K562 (cell line): ENCODE results near the gene EIF2AK2. TPM values are rescaled to one million over a fixed set of nuclear protein-coding genes. Genes with fewer than 3 reads are reported as not detected.

Experiments used
- ARID4B ChIP-seq: sonication (generic); formaldehyde crosslinking; IDR thresholded peaks from 2 replicates; pipeline ENCODE4 v1.8.0; 2022; ENCODE audit warnings: mild to moderate bottlenecking, missing genetic modification reagents
- ATF7 ChIP-seq: fragments of 450-650 bp; IDR thresholded peaks from 2 replicates; pipeline ENCODE4 v1.7.1; 2014; ENCODE audit warnings: mild to moderate bottlenecking, moderate library complexity
- CBFA2T3 ChIP-seq: fragments of 450-650 bp; IDR thresholded peaks from 2 replicates; pipeline ENCODE4 v1.6.1; 2017
- CBFB ChIP-seq: sonication (generic); formaldehyde crosslinking; IDR thresholded peaks from 2 replicates; pipeline ENCODE4 v1.4.0; 2020; ENCODE audit warnings: mild to moderate bottlenecking, missing genetic modification reagents
- CBX1 ChIP-seq: sonication (generic); IDR thresholded peaks from 2 replicates; pipeline ENCODE4 v1.6.1; 2016; ENCODE audit warnings: antibody characterized with exemption, low read depth, mild to moderate bottlenecking
- CSDE1 ChIP-seq, 2 experiments: fragments of 450-650 bp; IDR thresholded peaks; 2 replicates each; pipeline ENCODE4 v1.6.1; 2016; ENCODE audit warnings: mild to moderate bottlenecking in 1 of 2
- FOXP1 ChIP-seq: sonication (generic); formaldehyde crosslinking; IDR thresholded peaks from 2 replicates; pipeline ENCODE4 v1.8.0; 2022; ENCODE audit warnings: mild to moderate bottlenecking, missing genetic modification reagents
- HMGXB4 ChIP-seq: sonication (generic); formaldehyde crosslinking; IDR thresholded peaks from 2 replicates; pipeline ENCODE4 v1.8.1; 2023; ENCODE audit warnings: mild to moderate bottlenecking, missing genetic modification reagents
- HNRNPK ChIP-seq: fragments of 200-400 bp; formaldehyde crosslinking; IDR thresholded peaks from one replicate; pipeline ENCODE4 v1.6.1; 2018; ENCODE audit warnings: mild to moderate bottlenecking, low read depth, low read length; ENCODE audit not compliant: poor library complexity, severe bottlenecking
- KDM1A ChIP-seq, 2 experiments: fragments of 450-650 bp; IDR thresholded peaks; 2 replicates each; pipeline ENCODE4 v1.6.1; 2016; ENCODE audit warnings: mild to moderate bottlenecking in 2 of 2
- NCOA1 ChIP-seq: fragments of 450-650 bp; IDR thresholded peaks from 2 replicates; pipeline ENCODE4 v1.6.1; 2016; ENCODE audit warnings: low read depth
- NCOA6 ChIP-seq: fragments of 450-650 bp; IDR thresholded peaks from 2 replicates; pipeline ENCODE4 v1.6.1; 2017; ENCODE audit warnings: mild to moderate bottlenecking
- NKRF ChIP-seq: fragments of 450-650 bp; IDR thresholded peaks from 2 replicates; pipeline ENCODE4 v1.6.1; 2016; ENCODE audit warnings: borderline replicate concordance
- PHB ChIP-seq: fragments of 250-450 bp; sonication (Bioruptor Pico); IDR thresholded peaks from 2 replicates; pipeline ENCODE4 v1.5.0; 2021
- POLR2AphosphoS5 ChIP-seq: IDR thresholded peaks from 2 replicates; pipeline ENCODE4 v1.6.1; 2011; ENCODE audit warnings: mild to moderate bottlenecking, low read depth, low read length, moderate library complexity; ENCODE audit not compliant: control insufficient read depth, insufficient read depth
- RHOXF2B ChIP-seq: fragments of 250-450 bp; sonication (Bioruptor Pico); conservative IDR thresholded peaks from 2 replicates; pipeline ENCODE4 v1.5.1; 2021
- SMARCE1 ChIP-seq: fragments of 450-650 bp; IDR thresholded peaks from 2 replicates; pipeline ENCODE4 v1.7.1; 2016; ENCODE audit warnings: mild to moderate bottlenecking
- SPI1 ChIP-seq: IDR thresholded peaks from 2 replicates; pipeline ENCODE4 v1.6.1; 2011; ENCODE audit warnings: low read depth, low read length, control low read depth, borderline replicate concordance
- SREBF1 ChIP-seq: fragments of 150-350 bp; IDR thresholded peaks from 2 replicates; pipeline ENCODE4 v1.6.1; 2014; ENCODE audit warnings: antibody characterized with exemption, low read depth, low read length, borderline replicate concordance
- TRIM24 ChIP-seq, 2 experiments: fragments of 450-650 bp; IDR thresholded peaks; 2 replicates each; pipeline ENCODE4 v1.6.1; 2016
- ZFP36 ChIP-seq: fragments of 150-350 bp; IDR thresholded peaks from 2 replicates; pipeline ENCODE4 v1.6.1; 2018; ENCODE audit warnings: low read length, low read depth; ENCODE audit not compliant: partially characterized antibody
- ZFPM2 ChIP-seq: fragments of 250-450 bp; sonication (Bioruptor Pico); IDR thresholded peaks from 2 replicates; pipeline ENCODE4 v1.5.1; 2022; ENCODE audit warnings: mild to moderate bottlenecking
- ZKSCAN1 ChIP-seq: fragments of 150-350 bp; IDR thresholded peaks from 2 replicates; pipeline ENCODE4 v1.6.1; 2016; ENCODE audit warnings: low read depth, low read length
- ZNF282 ChIP-seq: sonication (generic); formaldehyde crosslinking; IDR thresholded peaks from 2 replicates; pipeline ENCODE4 v1.8.1; 2023; ENCODE audit warnings: missing genetic modification reagents
- ZNF79 ChIP-seq: fragments of 250-450 bp; sonication (Bioruptor Pico); IDR thresholded peaks from 2 replicates; pipeline ENCODE4 v1.4.0; 2020; ENCODE audit warnings: low read depth, mild to moderate bottlenecking, moderate library complexity
- polyA plus RNA-seq, 8 experiments: library from polyadenylated mRNA; depleted of rRNA in 4 of 8; stranded (reverse) in 5 of 8; unstranded in 3 of 8; fragments of >200 nt; fragmentation: Nextera tagmentation in 2 of 8; fragmentation: Illumina TruSeq in 1 of 8; extraction: Ambion mirVana in 2 of 8; extraction: Trizol in 1 of 8; gene quantifications; 2 replicates each; pipeline versions ENCODE4 v1.2.1 to v1.2.3, GENCODE V29; 2011 to 2014; ENCODE audit warnings: inconsistent platforms in 1 of 8, missing spikeins in 1 of 8
- total RNA-seq, 7 experiments: library from RNA; depleted of rRNA in 6 of 7; stranded (reverse); fragments of >200 nt in 6 of 7; fragmentation: Illumina TruSeq in 2 of 7; extraction: Trizol in 2 of 7; gene quantifications; 2 replicates each; pipeline versions ENCODE4 v1.2.1 to v1.2.3, GENCODE V29; 2011 to 2021; ENCODE audit warnings: low replicate concordance in 1 of 7

EIF2AK2 gene
- total and polyA plus RNA-seq, 9 of the 15 experiments (the other 6 are each of a cell fraction or from before 2014, with no cell fraction given): 3.8 to 19.5 (median 13.3) TPM

- TF ChIP-seq ARID4B (CRISPR knock-in tag) (no peak), HMGXB4 (CRISPR knock-in tag) (no peak), CSDE1 (IDR thresholded peaks at IDR 0.05) (0 out of 4 replicates have a peak, but pooled peaks of 1 of the 2 experiments have one; percentile 15), NCOA6 (0 out of 2 replicates have a peak, but pooled peaks have one; percentile 8), CBFA2T3 (no peak), POLR2AphosphoS5 (no peak), ZKSCAN1 (no peak), RHOXF2B (CRISPR knock-in tag) (no peak), NCOA1 (no peak), SMARCE1 (0 out of 2 replicates have a peak, but pooled peaks have one; percentile 15), SPI1 (no peak), ZFP36 (no peak), FOXP1 (CRISPR knock-in tag) (no peak), ZNF282 (no peak), CBFB (no peak), ZNF79 (CRISPR knock-in tag) (no peak), PHB (CRISPR knock-in tag) (no peak), HNRNPK (no peak), SREBF1 (no peak), KDM1A (IDR thresholded peaks at IDR 0.05) (peak in 1 of 2 experiments; percentile 36; a peak in 1 of 4 replicates), CBX1 (no peak), NKRF (peak; percentile 30; the same call in 1 of the 2 replicates), ATF7 (no peak), ZFPM2 (CRISPR knock-in tag) (no peak), TRIM24 (IDR thresholded peaks at IDR 0.05) (no peak)
Measured at GRCh38 chr2:37084797-37085196, 72.0 kb downstream of the EIF2AK2 start (continued).
